ENCODE data around the gene IVD. TPM values are rescaled to one million over a fixed set of nuclear protein-coding genes. Genes with fewer than 3 reads are reported as not detected.

The IVD gene
- total RNA-seq, 1 experiment from 2014 or later, result 93.1 TPM

DNA sequence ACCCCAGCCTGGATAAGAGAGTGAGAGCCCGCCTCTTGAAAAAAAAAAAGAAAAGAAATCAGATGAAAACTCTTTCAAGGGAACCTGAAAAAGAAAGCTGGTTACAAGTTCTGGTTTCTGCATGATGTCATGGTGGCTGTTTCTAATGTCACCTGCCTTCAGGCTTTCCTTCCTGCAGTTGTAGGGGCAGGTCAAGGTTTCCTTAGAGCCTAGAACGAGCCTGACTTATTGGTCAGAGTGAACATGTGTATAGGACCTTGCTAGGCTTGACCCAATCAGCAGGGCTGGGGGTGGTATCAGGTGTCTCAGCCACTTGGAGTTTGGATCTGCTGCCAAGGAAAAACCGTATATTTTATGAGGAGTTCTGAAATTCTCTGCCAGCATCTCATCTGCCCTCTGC, 3.8 kb downstream of the IVD start:
- Histone ChIP-seq H2BK15ac (ENCODE audit: low read depth, low read length) (no peak overlapping the region), H2AFZ (ENCODE audit: low read length) (no peak overlapping the region), H4K8ac (replicated peaks; ENCODE audit: insufficient read length, low read depth, low read length) (no peak overlapping the region), H3K79me1 (ENCODE audit: insufficient read depth, low read depth, low read length, poor library complexity, severe bottlenecking) (peaks cover 7% of the 10 kb centered on the region), H2BK12ac (ENCODE audit: insufficient read length, low read depth, low read length) (no peak overlapping the region), H4K5ac (ENCODE audit: insufficient read length, low read depth, low read length) (no peak overlapping the region), H3K4ac (ENCODE audit: low read depth, low read length) (no peak overlapping the region), H3K4me2 (ENCODE audit: insufficient read depth, insufficient read length, low read length) (no peak overlapping the region), H2AK5ac (ENCODE audit: insufficient read length, low read length) (no peak overlapping the region), H3K23me2 (ENCODE audit: insufficient read length, low read depth, low read length, poor library complexity, severe bottlenecking) (peaks cover 6% of the 10 kb centered on the region), H3K27ac (ENCODE audit: insufficient read length, low read depth, low read length) (no peak overlapping the region), H3K9ac (ENCODE audit: extremely low read depth, insufficient read length, low read length) (no peak overlapping the region), H3K18ac (ENCODE audit: insufficient read length, low read depth, low read length) (no peak overlapping the region), H3K27me3 (ENCODE audit: insufficient read depth, low read length) (no peaks in the 10 kb centered on the region), H3K23ac (ENCODE audit: insufficient read length, low read depth, low read length) (no peak overlapping the region), H3T11ph (ENCODE audit: low read length) (no peak overlapping the region), H3K14ac (ENCODE audit: insufficient read depth, low read length) (no peak overlapping the region), H3K9me3 (ENCODE audit: control insufficient read depth, low read depth, low read length) (no peaks in the 10 kb centered on the region), H2BK5ac (ENCODE audit: insufficient read length, low read length) (no peak overlapping the region), H3K4me1 (ENCODE audit: insufficient read depth, low read length) (no peaks in the 10 kb centered on the region; the same call in 1 of the 2 replicates), H3K79me2 (ENCODE audit: insufficient read depth, low read length) (peaks cover 3% of the 10 kb centered on the region; the same call in 1 of the 2 replicates), H2BK120ac (ENCODE audit: low read depth, low read length, poor library complexity, severe bottlenecking) (no peak overlapping the region), H4K91ac (ENCODE audit: insufficient read length, low read depth, low read length) (no peak overlapping the region), H4K20me1 (ENCODE audit: control insufficient read depth, insufficient read depth, insufficient read length) (no peaks in the 10 kb centered on the region), H3K56ac (ENCODE audit: insufficient read length, low read depth, low read length) (no peak overlapping the region), H2BK20ac (ENCODE audit: low read depth, low read length, poor library complexity, severe bottlenecking) (no peak overlapping the region)
- Mint-ChIP-seq H3K36me3 (ENCODE audit: insufficient read depth in 1 of 3, low read depth in 3 of 3) (peaks cover 46 to 69% (median 64%) of the 10 kb centered on the region in 3 experiments; a peak in 6 of 7 replicates), H3K4me1 (peaks cover 17 to 22% of the 10 kb centered on the region in 2 experiments), H3K27me3 (ENCODE audit: low read depth) (no peaks in the 10 kb centered on the region), H3K4me3 (no peak overlapping the region), H3K27ac (no peak overlapping the region), H3K9me3 (no peaks in the 10 kb centered on the region)
- TF ChIP-seq, protein P1, sequence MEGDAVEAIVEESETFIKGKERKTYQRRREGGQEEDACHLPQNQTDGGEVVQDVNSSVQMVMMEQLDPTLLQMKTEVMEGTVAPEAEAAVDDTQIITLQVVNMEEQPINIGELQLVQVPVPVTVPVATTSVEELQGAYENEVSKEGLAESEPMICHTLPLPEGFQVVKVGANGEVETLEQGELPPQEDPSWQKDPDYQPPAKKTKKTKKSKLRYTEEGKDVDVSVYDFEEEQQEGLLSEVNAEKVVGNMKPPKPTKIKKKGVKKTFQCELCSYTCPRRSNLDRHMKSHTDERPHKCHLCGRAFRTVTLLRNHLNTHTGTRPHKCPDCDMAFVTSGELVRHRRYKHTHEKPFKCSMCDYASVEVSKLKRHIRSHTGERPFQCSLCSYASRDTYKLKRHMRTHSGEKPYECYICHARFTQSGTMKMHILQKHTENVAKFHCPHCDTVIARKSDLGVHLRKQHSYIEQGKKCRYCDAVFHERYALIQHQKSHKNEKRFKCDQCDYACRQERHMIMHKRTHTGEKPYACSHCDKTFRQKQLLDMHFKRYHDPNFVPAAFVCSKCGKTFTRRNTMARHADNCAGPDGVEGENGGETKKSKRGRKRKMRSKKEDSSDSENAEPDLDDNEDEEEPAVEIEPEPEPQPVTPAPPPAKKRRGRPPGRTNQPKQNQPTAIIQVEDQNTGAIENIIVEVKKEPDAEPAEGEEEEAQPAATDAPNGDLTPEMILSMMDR (conservative IDR thresholded peaks at IDR 0.05), result no peak
- no CpG with 5 or more reads among the region's 3 CpGs for WGBS (ENCODE audit: extremely low coverage, insufficient read length, low lambda C conversion rate)
- no peak for DNase-seq
